HCT116 (cell line): ENCODE results near the gene GLOD5. TPM values are rescaled to one million over a fixed set of nuclear protein-coding genes. Genes with fewer than 3 reads are reported as not detected.

Experiments
- ATAC-seq: fragments of 200-7000 bp; cut with Tn5 transposase; 2 replicates; pipeline ENCODE4 v1.9.1; 2020; ENCODE audit warnings: mild to moderate bottlenecking, moderate library complexity
- Bru-seq: library from RNA; stranded (reverse); fragments of 400-500 nt; gene quantifications from one replicate; lab custom pipeline; 2021; lab: Mats Ljungman, UMichigan
- BruChase-seq, 2 experiments: library from RNA; stranded (reverse); fragments of 400-500 nt; gene quantifications; one replicate each; lab custom pipeline; 2021; lab: Mats Ljungman, UMichigan
- BruUV-seq: library from RNA; stranded (reverse); fragments of 400-500 nt; replicated peaks from 2 replicates; lab custom pipeline; 2021; lab: Mats Ljungman, UMichigan
- CTCF ChIA-PET: fragments of 300-600 bp; sonication (Branson Sonifier 250); formaldehyde crosslinking; loops from one replicate; lab custom pipeline; 2021; ENCODE audit warnings: antibody characterized with exemption; lab: Charles Lee
- POLR2A ChIA-PET: fragments of 300-600, 350-600 bp; sonication (Branson Sonifier 250); formaldehyde crosslinking; loops from one replicate; lab custom pipeline; 2021; ENCODE audit warnings: antibody characterized with exemption; lab: Charles Lee
- RAD21 ChIA-PET, 2 experiments: fragments of 300-600 bp; sonication (Branson Sonifier 250); formaldehyde crosslinking; loops; one replicate each; lab custom pipeline; 2023; ENCODE audit warnings: low total read pairs in 2 of 2; ENCODE audit not compliant: uncharacterized antibody in 2 of 2, unreplicated experiment in 2 of 2, low non-redundant PET in 1 of 2; lab: Charles Lee
- DNase-seq: peaks from one replicate; pipeline ENCODE4 v3.0.0-alpha.2; 2010; ENCODE audit warnings: low read depth, low spot score
- H2AFZ ChIP-seq: fragments of 200-600 bp; shearing (Covaris generic), sonication (generic); 2 replicates; pipeline ENCODE4 v1.6.1; 2017; ENCODE audit warnings: low read depth, mixed run types, mixed read lengths, antibody characterized with exemption, low read length; ENCODE audit not compliant: poor library complexity, severe bottlenecking
- H3K27ac ChIP-seq: 2 replicates; pipeline ENCODE4 v1.5.1; 2012; ENCODE audit warnings: low read depth, low read length
- H3K27me3 ChIP-seq: fragments of 200-600 bp; sonication (generic); 2 replicates; pipeline ENCODE4 v1.6.1; 2016; ENCODE audit warnings: mixed run types, low read length, mixed read lengths; ENCODE audit not compliant: insufficient read depth
- H3K36me3 ChIP-seq, 2 experiments: fragments of 200-500 bp in 1 of 2; fragments of 200-600 bp in 1 of 2; sonication (Bioruptor generic) in 1 of 2; sonication (generic) in 1 of 2; 2 replicates each; pipeline versions ENCODE4 v1.5.1 to v1.6.1; 2014 to 2016; ENCODE audit warnings: low read length in 2 of 2, inconsistent platforms in 1 of 2, mixed read lengths in 1 of 2, mixed run types in 1 of 2; ENCODE audit not compliant: insufficient read depth in 2 of 2, control insufficient read depth in 1 of 2
- H3K4me1 ChIP-seq, 2 experiments: fragments of 200-600 bp in 1 of 2; sonication (generic) in 1 of 2; 2 replicates each; pipeline versions ENCODE4 v1.5.1 to v1.6.1; 2012 to 2017; ENCODE audit warnings: low read length in 2 of 2, inconsistent platforms in 1 of 2, mild to moderate bottlenecking in 1 of 2, mixed read lengths in 1 of 2, mixed run types in 1 of 2, moderate library complexity in 1 of 2; ENCODE audit not compliant: insufficient read depth in 2 of 2, control insufficient read depth in 1 of 2
- H3K4me2 ChIP-seq: fragments of 200-600 bp; sonication (generic); 2 replicates; pipeline ENCODE4 v1.6.1; 2017; ENCODE audit warnings: mixed run types, low read length, mixed read lengths
- H3K4me3 ChIP-seq, 2 experiments: fragments of 200-600 bp in 1 of 2; sonication (generic) in 1 of 2; replicated peaks in 1 of 2; 2 replicates each; pipeline ENCODE4 v1.5.1; 2011 to 2016; ENCODE audit warnings: low read length in 2 of 2, control low read depth in 1 of 2, low read depth in 1 of 2, mild to moderate bottlenecking in 1 of 2, mixed read lengths in 1 of 2, mixed run types in 1 of 2
- H3K79me2 ChIP-seq: fragments of 200-600 bp; sonication (generic); 2 replicates; pipeline ENCODE4 v1.6.1; 2017; ENCODE audit warnings: mild to moderate bottlenecking, mixed run types, low read length, moderate library complexity, mixed read lengths; ENCODE audit not compliant: insufficient read depth
- H3K9ac ChIP-seq: fragments of 200-600 bp; sonication (generic); 2 replicates; pipeline ENCODE4 v1.6.1; 2016; ENCODE audit warnings: low read length, mixed read lengths
- H3K9me2 ChIP-seq: fragments of 200-600 bp; sonication (generic), shearing (Covaris generic); 2 replicates; pipeline ENCODE4 v1.6.1; 2017; ENCODE audit warnings: mixed run types, mild to moderate bottlenecking, moderate library complexity; ENCODE audit not compliant: insufficient read depth
- H3K9me3 ChIP-seq, 2 experiments: fragments of 200-500 bp in 1 of 2; fragments of 200-600 bp in 1 of 2; sonication (Bioruptor generic) in 1 of 2; sonication (generic) in 1 of 2; 2 replicates each; pipeline ENCODE4 v1.6.1; 2014 to 2017; ENCODE audit warnings: low read length in 2 of 2, mixed read lengths in 2 of 2, inconsistent platforms in 1 of 2, low read depth in 1 of 2, mild to moderate bottlenecking in 1 of 2, mixed run types in 1 of 2, moderate library complexity in 1 of 2; ENCODE audit not compliant: control insufficient read depth in 1 of 2, insufficient read depth in 1 of 2
- H4K20me1 ChIP-seq: fragments of 200-600 bp; sonication (generic), shearing (Covaris generic); 2 replicates; pipeline ENCODE4 v1.6.1; 2017; ENCODE audit warnings: mixed run types, mild to moderate bottlenecking, moderate library complexity; ENCODE audit not compliant: insufficient read depth
- CTCF ChIP-seq, 3 experiments: fragments of 200-600 bp in 1 of 3; sonication (generic) in 1 of 3; IDR thresholded peaks in 2 of 3; conservative IDR thresholded peaks in 1 of 3; 2 replicates each; pipeline ENCODE4 v1.5.1; 2012 to 2017; ENCODE audit warnings: low read depth in 2 of 3, low read length in 2 of 3, antibody characterized with exemption in 1 of 3, borderline replicate concordance in 1 of 3, control low read depth in 1 of 3, mild to moderate bottlenecking in 1 of 3, mixed read lengths in 1 of 3, mixed run types in 1 of 3, moderate library complexity in 1 of 3; ENCODE audit not compliant: insufficient read depth in 1 of 3
- EZH2 ChIP-seq: fragments of 200-600 bp; sonication (generic); IDR thresholded peaks from 2 replicates; pipeline ENCODE4 v1.6.1; 2017; ENCODE audit warnings: antibody characterized with exemption, mixed run types
- RAD21 ChIP-seq: IDR thresholded peaks from 2 replicates; pipeline ENCODE4 v1.6.1; 2012; ENCODE audit warnings: low read depth, mild to moderate bottlenecking
- intact Hi-C: fragments of 100-400 bp; cut with micrococcal nuclease; formaldehyde crosslinking; loops from 2 replicates; pipeline ENCODE4 v1.10.0; 2022
- long read RNA-seq: library from polyadenylated mRNA; unstranded; transcript quantifications from one replicate; pipeline ENCODE4 v2.0.0, GENCODE V29; 2021; ENCODE audit not compliant: unreplicated experiment
- polyA plus RNA-seq: library from polyadenylated mRNA; unstranded; fragments of >200 nt; gene quantifications from 2 replicates; pipeline ENCODE4 v1.2.1, GENCODE V29; 2012; ENCODE audit warnings: missing spikeins
- total RNA-seq: library from RNA; stranded (reverse); gene quantifications from one replicate; pipeline ENCODE4 v1.2.1, GENCODE V29; 2021; ENCODE audit not compliant: unreplicated experiment

The GLOD5 gene
- total RNA-seq (not detected), Bru-seq, nascent RNA (not detected), BruChase-seq, experiment 1, labeled RNA remaining after a 6-hour chase (not detected), BruChase-seq, experiment 2, labeled RNA remaining after a 2-hour chase (not detected)
- polyA plus RNA-seq, result not detected in 2 replicates
- long read RNA-seq, result 0 reads

GRCh38 chrX:48761674-48762471, at the start of gene GLOD5:
GLOD5 (plus strand) TSS chrX:48761747; CDS start chrX:48761791, 44 bp downstream.
- no peak for TF ChIP-seq EZH2
- TF ChIP-seq CTCF (IDR thresholded peaks at IDR 0.05 in 2 of 3, conservative IDR thresholded peaks at IDR 0.05 in 1 of 3; ENCODE audit: borderline replicate concordance in 1 of 3, insufficient read depth in 1 of 3, low read depth in 2 of 3, low read length in 2 of 3), result peak; percentile 21 to 57 (median 42); a peak in 4 of 6 replicates
- TF ChIP-seq RAD21, result peak; percentile 86
- CTCF ChIA-PET, result no interaction called here
- Histone ChIP-seq H3K4me2 (0 out of 2 replicates have a peak within 1 kb of the TSS, but pooled peaks have one; percentile 19), H3K4me1 (peaks cover 3 to 7% of the 10 kb centered on the region in 2 experiments; a peak in 1 of 4 replicates), H3K9ac (no peak within 1 kb of the TSS), H3K27ac (no peak within 1 kb of the TSS), H3K9me2 (no peaks in the 10 kb centered on the region), H3K27me3 (no peaks in the 10 kb centered on the region), H4K20me1 (no peaks in the 10 kb centered on the region), H3K9me3 (no peaks in the 10 kb centered on the region), H3K36me3 (no peaks in the 10 kb centered on the region), H2AFZ (no peak within 1 kb of the TSS), H3K79me2 (no peaks in the 10 kb centered on the region), H3K4me3 (no peak within 1 kb of the TSS)
- POLR2A ChIA-PET, result no interaction called here
- intact Hi-C loops, result loop anchor here (5.0 kb wide), 1 partner anchor 155 kb away; the partner anchor contains the start of gene PIM2
- DNase-seq (peak; percentile 35), ATAC-seq (peak; percentile 98)
- RAD21 ChIA-PET, result no interaction called here
- BruUV-seq, result no TSS peak
